ENCODE data around the gene BBS2. TPM values are rescaled to one million over a fixed set of nuclear protein-coding genes. Genes with fewer than 3 reads are reported as not detected.

The BBS2 gene
- total RNA-seq, 3 donors from 2014 or later, result 26.9 to 33.4 (median 30.2) TPM

DNA sequence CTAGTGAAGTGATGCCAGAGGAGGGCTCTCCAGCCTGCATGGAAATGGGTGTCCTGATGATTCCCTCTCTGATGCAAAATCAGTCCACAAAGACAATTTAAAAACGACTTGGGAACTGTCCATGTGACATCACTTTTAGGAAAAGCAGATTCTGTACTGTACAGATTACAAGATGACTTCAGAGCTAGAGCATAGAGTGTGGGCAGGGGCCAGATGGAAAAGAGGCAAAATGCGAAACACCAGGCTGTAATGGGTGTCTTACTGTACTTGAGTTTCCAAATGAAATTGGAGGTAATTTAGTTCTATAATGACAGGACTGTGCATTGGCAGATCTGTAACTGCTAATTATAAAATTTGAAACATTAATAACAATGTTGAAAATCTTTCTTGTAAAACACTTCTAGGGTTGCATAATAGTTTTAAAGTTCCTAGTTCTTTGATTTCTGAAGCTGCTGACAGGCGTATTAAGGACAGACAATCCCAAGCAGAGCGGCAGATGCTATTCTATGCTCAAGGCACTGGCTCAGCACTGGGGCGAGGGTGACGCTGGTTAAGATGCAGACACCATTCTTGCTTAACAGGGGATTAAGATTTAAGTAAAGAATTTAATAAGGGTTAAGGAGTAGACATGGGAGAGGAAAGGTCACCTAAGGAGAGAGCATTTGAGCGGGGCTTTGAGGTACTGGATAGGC lies 38.9 kb downstream of the BBS2 start:
- ATAC-seq (no peak), DNase-seq (no peak)
- Histone ChIP-seq H3K4me1 (ENCODE audit: low read depth) (no peaks in the 10 kb centered on the region), H3K9me3 (no peaks in the 10 kb centered on the region), H3K36me3 (ENCODE audit: low read depth) (no peaks in the 10 kb centered on the region), H3K4me3 (no peak overlapping the region)
- TF ChIP-seq, protein P1, sequence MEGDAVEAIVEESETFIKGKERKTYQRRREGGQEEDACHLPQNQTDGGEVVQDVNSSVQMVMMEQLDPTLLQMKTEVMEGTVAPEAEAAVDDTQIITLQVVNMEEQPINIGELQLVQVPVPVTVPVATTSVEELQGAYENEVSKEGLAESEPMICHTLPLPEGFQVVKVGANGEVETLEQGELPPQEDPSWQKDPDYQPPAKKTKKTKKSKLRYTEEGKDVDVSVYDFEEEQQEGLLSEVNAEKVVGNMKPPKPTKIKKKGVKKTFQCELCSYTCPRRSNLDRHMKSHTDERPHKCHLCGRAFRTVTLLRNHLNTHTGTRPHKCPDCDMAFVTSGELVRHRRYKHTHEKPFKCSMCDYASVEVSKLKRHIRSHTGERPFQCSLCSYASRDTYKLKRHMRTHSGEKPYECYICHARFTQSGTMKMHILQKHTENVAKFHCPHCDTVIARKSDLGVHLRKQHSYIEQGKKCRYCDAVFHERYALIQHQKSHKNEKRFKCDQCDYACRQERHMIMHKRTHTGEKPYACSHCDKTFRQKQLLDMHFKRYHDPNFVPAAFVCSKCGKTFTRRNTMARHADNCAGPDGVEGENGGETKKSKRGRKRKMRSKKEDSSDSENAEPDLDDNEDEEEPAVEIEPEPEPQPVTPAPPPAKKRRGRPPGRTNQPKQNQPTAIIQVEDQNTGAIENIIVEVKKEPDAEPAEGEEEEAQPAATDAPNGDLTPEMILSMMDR (IDR thresholded peaks at IDR 0.05), result no peak
- intact Hi-C loops (cut with DNase I, micrococcal nuclease), result no loop called here

DNA sequence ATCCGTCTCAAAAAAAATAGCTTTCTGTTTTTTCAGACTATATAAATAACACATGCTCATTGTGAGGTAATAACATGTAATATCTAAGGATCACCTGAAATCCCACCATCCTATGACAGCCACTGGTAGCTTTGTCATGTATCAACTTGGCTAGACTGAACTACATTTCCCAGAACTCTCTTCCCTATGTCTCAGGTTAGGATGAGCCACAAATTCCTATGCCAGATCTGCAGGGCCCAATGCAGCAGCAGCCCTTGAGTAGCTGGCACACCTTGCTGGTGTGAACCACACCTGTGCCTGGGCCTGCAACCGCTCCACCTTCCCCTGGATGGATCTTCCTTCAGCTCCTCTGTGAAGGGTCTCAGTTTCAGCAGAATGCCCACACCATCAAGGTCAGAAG lies 40.4 kb downstream of the BBS2 start:
- H3K4me1 ChIP-seq (ENCODE audit: low read depth), result no peaks in the 10 kb centered on the region
- TF ChIP-seq, protein P1 (IDR thresholded peaks at IDR 0.05), result no peak
- no peaks in the 10 kb centered on the region for H3K36me3 ChIP-seq (ENCODE audit: low read depth)
- H3K9me3 ChIP-seq, result no peaks in the 10 kb centered on the region
- intact Hi-C loops (cut with DNase I, micrococcal nuclease), result no loop called here
- no peak overlapping the region for H3K4me3 ChIP-seq
- ATAC-seq (no peak), DNase-seq (no peak)

DNA sequence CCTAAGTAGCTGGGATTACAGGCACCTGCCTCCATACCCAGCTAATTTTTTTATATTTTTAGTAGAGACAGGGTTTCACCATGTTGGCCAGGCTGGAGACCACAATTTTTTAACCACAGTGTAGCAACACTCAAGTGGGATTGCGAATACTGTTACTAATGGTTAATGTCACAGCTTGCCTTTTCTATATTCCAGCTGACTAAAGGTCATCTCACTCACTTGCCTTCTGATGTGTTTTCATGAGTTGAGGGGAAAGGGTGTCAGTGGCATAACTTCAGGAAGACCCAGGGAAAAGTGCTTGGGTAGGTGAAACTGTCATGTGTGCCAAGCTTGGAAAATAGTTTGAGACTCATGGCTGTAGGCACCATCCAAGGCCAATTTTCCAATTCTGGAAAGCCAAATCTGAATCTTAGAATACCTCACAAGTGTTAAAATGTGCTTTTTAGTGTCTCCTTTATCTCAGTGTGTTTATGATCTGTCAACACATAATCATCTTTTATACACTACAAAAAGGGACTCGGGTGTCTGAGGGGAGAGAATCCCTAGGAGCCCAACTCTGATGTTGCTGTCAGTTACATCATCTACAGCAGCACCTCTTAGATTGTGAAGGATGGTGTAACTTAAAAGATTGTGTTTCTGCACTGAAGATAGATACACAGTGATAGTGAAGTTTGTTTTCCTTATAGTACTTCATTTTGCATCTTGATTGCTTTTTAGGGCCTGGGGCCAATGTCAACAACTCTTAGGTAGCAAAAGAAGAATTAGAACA lies 41.4 kb downstream of the BBS2 start:
- DNase-seq (no peak), ATAC-seq (no peak)
- TF ChIP-seq, protein P1 (IDR thresholded peaks at IDR 0.05), result no peak
- H3K4me1 ChIP-seq (ENCODE audit: low read depth), result no peaks in the 10 kb centered on the region
- H3K4me3 ChIP-seq, result no peak overlapping the region
- intact Hi-C loops (cut with DNase I, micrococcal nuclease), result no loop called here
- no peaks in the 10 kb centered on the region for H3K36me3 ChIP-seq (ENCODE audit: low read depth)
- H3K9me3 ChIP-seq, result no peaks in the 10 kb centered on the region

DNA sequence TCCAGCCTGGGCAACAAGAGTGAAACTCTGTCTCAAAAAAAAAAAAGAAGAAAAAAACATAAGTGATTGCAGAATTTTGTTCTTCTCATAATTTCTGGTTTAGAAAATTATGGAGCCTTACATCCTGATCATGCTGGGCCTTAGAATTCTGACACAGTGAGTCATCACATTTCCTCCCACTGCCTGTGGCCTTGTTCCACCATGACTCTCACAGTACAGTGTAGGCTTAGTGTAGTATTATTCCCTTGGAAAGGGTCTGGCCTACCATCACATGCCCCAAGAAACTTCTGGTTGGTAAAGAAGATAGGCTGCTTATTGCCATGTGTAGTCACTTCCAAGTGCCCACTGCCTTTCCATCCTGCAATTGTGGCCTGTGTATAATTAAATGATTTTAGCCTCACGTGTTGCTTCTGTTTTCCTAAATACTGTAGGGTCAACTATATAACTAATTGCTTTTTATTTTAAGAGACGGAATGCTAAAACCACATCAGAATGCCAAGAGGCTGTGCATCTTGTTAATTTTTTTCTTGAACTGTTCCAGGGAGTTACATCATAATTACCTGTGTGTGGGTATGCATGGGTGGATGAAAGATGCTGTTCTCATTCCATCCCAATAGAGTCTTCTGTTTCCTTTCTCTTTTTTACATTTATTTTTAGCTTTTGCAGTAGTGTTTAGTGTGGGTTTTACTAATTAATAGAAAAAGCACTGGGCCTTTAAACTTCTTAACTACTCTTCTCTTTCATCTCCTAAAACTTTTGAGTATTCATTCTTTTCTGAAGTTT lies 42.5 kb downstream of the BBS2 start:
- TF ChIP-seq, protein P1 (IDR thresholded peaks at IDR 0.05), result no peak
- DNase-seq (no peak), ATAC-seq (no peak)
- no peaks in the 10 kb centered on the region for H3K4me1 ChIP-seq (ENCODE audit: low read depth)
- intact Hi-C loops (cut with DNase I, micrococcal nuclease), result no loop called here
- no peaks in the 10 kb centered on the region for H3K36me3 ChIP-seq (ENCODE audit: low read depth)
- H3K4me3 ChIP-seq, result no peak overlapping the region
- H3K9me3 ChIP-seq, result no peaks in the 10 kb centered on the region

DNA sequence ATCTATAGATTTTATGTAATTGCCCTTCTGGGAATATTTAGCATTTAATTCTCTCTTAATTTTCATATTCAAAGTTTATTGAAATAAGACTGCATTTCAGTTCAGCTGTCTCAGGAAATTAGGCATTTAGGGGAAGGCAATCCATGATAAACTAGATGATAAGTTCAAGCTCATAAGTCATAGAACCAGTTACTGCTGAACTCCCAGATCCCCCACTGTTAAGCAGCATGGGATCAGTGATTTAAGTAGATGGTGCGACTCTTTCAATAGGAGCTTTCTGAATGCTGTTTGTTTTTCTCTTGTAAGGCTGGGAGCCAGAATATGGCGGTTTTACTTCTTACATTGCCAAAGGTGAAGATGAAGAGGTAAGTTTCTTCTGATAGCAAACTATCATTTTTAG lies 44.6 kb downstream of the BBS2 start:
- Histone ChIP-seq H3K4me1 (ENCODE audit: low read depth) (no peaks in the 10 kb centered on the region), H3K36me3 (ENCODE audit: low read depth) (no peaks in the 10 kb centered on the region), H3K9me3 (no peaks in the 10 kb centered on the region), H3K4me3 (no peak overlapping the region)
- no peak for DNase-seq
- intact Hi-C loops (cut with DNase I, micrococcal nuclease), result no loop called here
- no peak for ATAC-seq
- TF ChIP-seq, protein P1 (IDR thresholded peaks at IDR 0.05), result no peak

All from mucosa of descending colon (tissue), 3 donors.